Keratinocyte (primary cell): Measurements from ENCODE around the gene LSM14A. TPM values are rescaled to one million over a fixed set of nuclear protein-coding genes. Genes with fewer than 3 reads are reported as not detected.

Experiments used
- DNase-seq: peaks from one replicate; pipeline ENCODE4 v3.0.0-alpha.2; 2011; ENCODE audit warnings: low read depth, missing footprints, low spot score
- FAIRE-seq: peaks from 2 replicates; lab custom pipeline; 2011; peaks lifted over from hg19 to GRCh38; lab: Jason Lieb, UNC
- H2AFZ ChIP-seq: 2 replicates; pipeline ENCODE4 v1.6.0; 2012; ENCODE audit warnings: low read length, control low read depth, inconsistent platforms; ENCODE audit not compliant: control insufficient read depth
- H3K27ac ChIP-seq: 2 replicates; pipeline ENCODE4 v1.5.1; 2011; ENCODE audit warnings: low read length; ENCODE audit not compliant: control insufficient read depth, insufficient read depth
- H3K27me3 ChIP-seq: 3 replicates; pipeline ENCODE4 v1.6.0; 2011; ENCODE audit warnings: low read length; ENCODE audit not compliant: control insufficient read depth, insufficient read depth; ENCODE audit errors: extremely low read depth
- H3K36me3 ChIP-seq, 2 experiments: 2 replicates in 1 of 2; 3 replicates in 1 of 2; pipeline ENCODE4 v1.5.1; 2011; ENCODE audit warnings: low read length in 2 of 2, mild to moderate bottlenecking in 1 of 2; ENCODE audit not compliant: control insufficient read depth in 2 of 2, insufficient read depth in 2 of 2; ENCODE audit errors: extremely low read depth in 1 of 2
- H3K4me1 ChIP-seq: 3 replicates; pipeline ENCODE4 v1.5.1; 2011; ENCODE audit warnings: low read length; ENCODE audit not compliant: control insufficient read depth, insufficient read depth; ENCODE audit errors: extremely low read depth
- H3K4me2 ChIP-seq: 3 replicates; pipeline ENCODE4 v1.6.0; 2011; ENCODE audit warnings: low read depth, low read length; ENCODE audit not compliant: control insufficient read depth, insufficient read depth; ENCODE audit errors: extremely low read depth
- H3K4me3 ChIP-seq, 3 experiments: fragments of 200-600 bp in 1 of 3; sonication (generic) in 1 of 3; 2 replicates in 2 of 3; 3 replicates in 1 of 3; pipeline ENCODE4 v1.5.1; 2011 to 2016; ENCODE audit warnings: low read length in 3 of 3, mild to moderate bottlenecking in 3 of 3, control low read depth in 2 of 3, inconsistent platforms in 1 of 3, low read depth in 1 of 3, mixed read lengths in 1 of 3, mixed run types in 1 of 3, moderate library complexity in 1 of 3; ENCODE audit not compliant: control insufficient read depth in 2 of 3, insufficient read depth in 2 of 3; ENCODE audit errors: extremely low read depth in 1 of 3
- H3K79me2 ChIP-seq: 2 replicates; pipeline ENCODE4 v1.6.0; 2012; ENCODE audit warnings: low read length; ENCODE audit not compliant: control insufficient read depth, insufficient read depth
- H3K9ac ChIP-seq: 3 replicates; pipeline ENCODE4 v1.6.0; 2011; ENCODE audit warnings: low read length; ENCODE audit not compliant: control insufficient read depth, insufficient read depth; ENCODE audit errors: extremely low read depth
- H3K9me1 ChIP-seq: 3 replicates; pipeline ENCODE4 v1.6.0; 2011; ENCODE audit warnings: low read length; ENCODE audit not compliant: control insufficient read depth, insufficient read depth; ENCODE audit errors: extremely low read depth
- H3K9me3 ChIP-seq: 2 replicates; pipeline ENCODE4 v1.5.1; 2012; ENCODE audit warnings: low read depth, low read length; ENCODE audit not compliant: control insufficient read depth
- H4K20me1 ChIP-seq: 3 replicates; pipeline ENCODE4 v1.6.0; 2011; ENCODE audit warnings: low read length; ENCODE audit not compliant: control insufficient read depth, insufficient read depth; ENCODE audit errors: extremely low read depth
- EZH2 ChIP-seq: IDR thresholded peaks from one replicate; pipeline ENCODE4 v1.6.1; 2012; ENCODE audit warnings: inconsistent platforms, mild to moderate bottlenecking, low read length, moderate library complexity
- dilution Hi-C: fragments of 300-500 bp; cut with MboI; formaldehyde crosslinking; loops from one replicate; pipeline ENCODE4 v1.7.0; 2020; ENCODE audit warnings: low sequenced_read_pairs; ENCODE audit not compliant: extremely low pct_ligation_motif_present
- polyA plus RNA-seq, 5 experiments: library from polyadenylated mRNA; depleted of rRNA in 3 of 5; stranded (reverse) in 3 of 5; stranded (forward) in 1 of 5; unstranded in 1 of 5; fragments of >200 nt; gene quantifications; 1 replicate in 1 of 5; 2 replicates in 3 of 5; 3 replicates in 1 of 5; pipeline versions ENCODE4 v1.2.1 to v1.2.3, GENCODE V29; 2011 to 2012; ENCODE audit warnings: missing spikeins in 2 of 5, low read depth in 1 of 5, low replicate concordance in 1 of 5
- TF ChIP-seq, protein P1 (sequence below), 3 experiments: IDR thresholded peaks in 1 of 3; conservative IDR thresholded peaks in 1 of 3; optimal IDR thresholded peaks in 1 of 3; 2 replicates in 2 of 3; 3 replicates in 1 of 3; pipeline versions ENCODE3 to v1.5.1; 2011; ENCODE audit warnings: low read length in 3 of 3, mild to moderate bottlenecking in 3 of 3, moderate library complexity in 2 of 3, control low read depth in 1 of 3, inconsistent platforms in 1 of 3; ENCODE audit not compliant: insufficient read depth in 2 of 3; ENCODE audit errors: extremely low read depth in 1 of 3

LSM14A gene
- polyA plus RNA-seq, 1 donor (not counting 4 experiments of a cell fraction or from before 2014, with no cell fraction given) = 103 TPM

GRCh38 chr19:34226036-34226435 is 53.7 kb downstream of the LSM14A start:
- Histone ChIP-seq H4K20me1 (no peaks in the 10 kb centered on the region), H3K9ac (no peak overlapping the region), H3K4me1 (peaks cover 11% of the 10 kb centered on the region), H3K4me2 (no peak overlapping the region), H3K79me2 (peaks cover 3% of the 10 kb centered on the region), H3K4me3 (no peak overlapping the region), H2AFZ (no peak overlapping the region), H3K9me1 (no peaks in the 10 kb centered on the region), H3K36me3 (peaks cover 22 to 53% of the 10 kb centered on the region in 2 experiments), H3K27me3 (no peaks in the 10 kb centered on the region), H3K9me3 (no peaks in the 10 kb centered on the region), H3K27ac (no peak overlapping the region)
- TF ChIP-seq, protein P1, sequence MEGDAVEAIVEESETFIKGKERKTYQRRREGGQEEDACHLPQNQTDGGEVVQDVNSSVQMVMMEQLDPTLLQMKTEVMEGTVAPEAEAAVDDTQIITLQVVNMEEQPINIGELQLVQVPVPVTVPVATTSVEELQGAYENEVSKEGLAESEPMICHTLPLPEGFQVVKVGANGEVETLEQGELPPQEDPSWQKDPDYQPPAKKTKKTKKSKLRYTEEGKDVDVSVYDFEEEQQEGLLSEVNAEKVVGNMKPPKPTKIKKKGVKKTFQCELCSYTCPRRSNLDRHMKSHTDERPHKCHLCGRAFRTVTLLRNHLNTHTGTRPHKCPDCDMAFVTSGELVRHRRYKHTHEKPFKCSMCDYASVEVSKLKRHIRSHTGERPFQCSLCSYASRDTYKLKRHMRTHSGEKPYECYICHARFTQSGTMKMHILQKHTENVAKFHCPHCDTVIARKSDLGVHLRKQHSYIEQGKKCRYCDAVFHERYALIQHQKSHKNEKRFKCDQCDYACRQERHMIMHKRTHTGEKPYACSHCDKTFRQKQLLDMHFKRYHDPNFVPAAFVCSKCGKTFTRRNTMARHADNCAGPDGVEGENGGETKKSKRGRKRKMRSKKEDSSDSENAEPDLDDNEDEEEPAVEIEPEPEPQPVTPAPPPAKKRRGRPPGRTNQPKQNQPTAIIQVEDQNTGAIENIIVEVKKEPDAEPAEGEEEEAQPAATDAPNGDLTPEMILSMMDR (optimal IDR thresholded peaks at IDR 0.05 in 1 of 3, IDR thresholded peaks at IDR 0.05 in 1 of 3, conservative IDR thresholded peaks at IDR 0.05 in 1 of 3; ENCODE audit: extremely low read depth in 1 of 3, insufficient read depth in 2 of 3, low read length in 3 of 3) = no peak
- no peak for TF ChIP-seq EZH2
- FAIRE-seq (no peak), DNase-seq (no peak)
- dilution Hi-C loops = no loop called here

DNA sequence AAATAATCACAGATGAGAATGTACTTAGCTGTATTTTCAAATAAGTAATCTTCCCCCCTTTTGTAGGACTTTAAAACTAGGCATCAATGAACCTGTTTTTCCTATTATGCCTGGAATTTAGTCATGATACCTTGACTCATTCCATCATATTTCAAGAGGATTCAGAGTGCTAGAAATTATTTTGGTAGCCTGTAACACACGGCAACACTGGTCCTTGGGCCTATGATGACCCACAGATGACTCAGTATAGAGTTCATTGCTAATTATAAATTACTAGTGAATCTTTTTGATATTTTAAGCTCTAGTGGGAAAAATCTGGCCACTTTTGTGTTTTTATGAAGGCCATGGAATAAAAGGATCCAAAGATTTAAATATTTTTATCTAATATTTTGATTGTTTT is 56.0 kb downstream of the LSM14A start:
- Histone ChIP-seq H3K27ac (no peak overlapping the region), H3K4me1 (peaks cover 30% of the 10 kb centered on the region), H3K79me2 (peaks cover 1% of the 10 kb centered on the region), H3K4me2 (no peak overlapping the region), H2AFZ (no peak overlapping the region), H3K36me3 (peaks cover 19 to 38% of the 10 kb centered on the region in 2 experiments), H3K9me3 (no peaks in the 10 kb centered on the region), H3K27me3 (no peaks in the 10 kb centered on the region), H3K4me3 (no peak overlapping the region), H3K9ac (no peak overlapping the region), H4K20me1 (peaks cover 9% of the 10 kb centered on the region), H3K9me1 (peaks cover 5% of the 10 kb centered on the region)
- FAIRE-seq (no peak), DNase-seq (no peak)
- dilution Hi-C loops = no loop called here
- TF ChIP-seq, protein P1 (optimal IDR thresholded peaks at IDR 0.05 in 1 of 3, IDR thresholded peaks at IDR 0.05 in 1 of 3, conservative IDR thresholded peaks at IDR 0.05 in 1 of 3; ENCODE audit: extremely low read depth in 1 of 3, insufficient read depth in 2 of 3, low read length in 3 of 3) = no peak
